Lung (tissue), 12 donors: ENCODE results near the gene TGM1. TPM values are rescaled to one million over a fixed set of nuclear protein-coding genes. Genes with fewer than 3 reads are reported as not detected.
A peak's percentile ranks its signal among the peaks of the same experiment; 100 is the strongest.

Source experiments
- ATAC-seq: fragments of 200-7000 bp; cut with Tn5 transposase; one replicate; pipeline ENCODE4 v1.9.1; 2020; ENCODE audit warnings: moderate number of reproducible peaks; ENCODE audit not compliant: insufficient read depth, low FRiP score
- DNase-seq, 3 donors: peaks; one replicate each; pipeline ENCODE4 v3.0.0-alpha.2; 2013 to 2017
- H3K27ac ChIP-seq, 2 donors: one replicate each; pipeline ENCODE4 v1.5.1; 2013; ENCODE audit warnings: mild to moderate bottlenecking in 2 of 2, moderate library complexity in 2 of 2, control low read depth in 1 of 2, inconsistent platforms in 1 of 2, low read depth in 1 of 2, low read length in 1 of 2
- H3K27me3 ChIP-seq, 3 donors: one replicate each; pipeline ENCODE4 v1.5.1; 2013; ENCODE audit warnings: low read length in 2 of 3; ENCODE audit not compliant: control insufficient read depth in 3 of 3, insufficient read depth in 3 of 3
- H3K36me3 ChIP-seq, 4 donors: one replicate each; pipeline ENCODE4 v1.5.1; 2013; ENCODE audit warnings: low read length in 4 of 4, mild to moderate bottlenecking in 1 of 4, moderate library complexity in 1 of 4; ENCODE audit not compliant: control insufficient read depth in 4 of 4, insufficient read depth in 4 of 4
- H3K4me1 ChIP-seq, 5 donors: one replicate each; pipeline ENCODE4 v1.5.1; 2013; ENCODE audit warnings: low read length in 5 of 5, mild to moderate bottlenecking in 2 of 5, moderate library complexity in 1 of 5; ENCODE audit not compliant: control insufficient read depth in 5 of 5, insufficient read depth in 5 of 5
- H3K4me3 ChIP-seq: one replicate; pipeline ENCODE4 v1.5.1; 2013; ENCODE audit warnings: mild to moderate bottlenecking, control low read depth, moderate library complexity
- H3K9ac ChIP-seq, 2 donors: one replicate each; pipeline ENCODE4 v1.5.1; 2013; ENCODE audit warnings: low read length in 2 of 2, control low read depth in 1 of 2; ENCODE audit not compliant: insufficient read depth in 1 of 2
- H3K9me3 ChIP-seq, 4 donors: one replicate each; pipeline ENCODE4 v1.5.1; 2013; ENCODE audit warnings: low read length in 3 of 4, mild to moderate bottlenecking in 1 of 4, moderate library complexity in 1 of 4; ENCODE audit not compliant: control insufficient read depth in 4 of 4, insufficient read depth in 3 of 4
- WGBS, 2 donors: extraction: QIAGEN DNeasy Blood & Tissue Kit; methylation state at CpG; one replicate each; pipeline ENCODE4 v1.1.7; 2013; 5-methylcytosine and 5-hydroxymethylcytosine counted together
- polyA plus RNA-seq, 2 donors: library from polyadenylated mRNA; stranded (reverse); fragments of 200-250 nt; gene quantifications; one replicate each; pipeline ENCODE4 v1.2.1, GENCODE V29; 2013
- total RNA-seq, 2 donors: library from RNA; depleted of rRNA in 1 of 2; stranded (reverse); fragments of >200 nt in 1 of 2; gene quantifications; one replicate each; pipeline ENCODE4 v1.2.1, GENCODE V29; 2014 to 2021
- TF ChIP-seq, protein P1 (sequence below): IDR thresholded peaks from 2 replicates; pipeline ENCODE4 v1.5.1; 2012; ENCODE audit warnings: mild to moderate bottlenecking; ENCODE audit errors: control extremely low read depth, extremely low read depth
- donor health status: control.
- donor health status: control.
- donor health status: Bipolar disorder and iron deficiency.
- donor health status: healthy.
- donor health status: DM: yes; HTN: yes; CAD: no.

TGM1 gene
- total and polyA plus RNA-seq, 4 donors = 1.9 to 11.3 (median 9.3) TPM

DNA sequence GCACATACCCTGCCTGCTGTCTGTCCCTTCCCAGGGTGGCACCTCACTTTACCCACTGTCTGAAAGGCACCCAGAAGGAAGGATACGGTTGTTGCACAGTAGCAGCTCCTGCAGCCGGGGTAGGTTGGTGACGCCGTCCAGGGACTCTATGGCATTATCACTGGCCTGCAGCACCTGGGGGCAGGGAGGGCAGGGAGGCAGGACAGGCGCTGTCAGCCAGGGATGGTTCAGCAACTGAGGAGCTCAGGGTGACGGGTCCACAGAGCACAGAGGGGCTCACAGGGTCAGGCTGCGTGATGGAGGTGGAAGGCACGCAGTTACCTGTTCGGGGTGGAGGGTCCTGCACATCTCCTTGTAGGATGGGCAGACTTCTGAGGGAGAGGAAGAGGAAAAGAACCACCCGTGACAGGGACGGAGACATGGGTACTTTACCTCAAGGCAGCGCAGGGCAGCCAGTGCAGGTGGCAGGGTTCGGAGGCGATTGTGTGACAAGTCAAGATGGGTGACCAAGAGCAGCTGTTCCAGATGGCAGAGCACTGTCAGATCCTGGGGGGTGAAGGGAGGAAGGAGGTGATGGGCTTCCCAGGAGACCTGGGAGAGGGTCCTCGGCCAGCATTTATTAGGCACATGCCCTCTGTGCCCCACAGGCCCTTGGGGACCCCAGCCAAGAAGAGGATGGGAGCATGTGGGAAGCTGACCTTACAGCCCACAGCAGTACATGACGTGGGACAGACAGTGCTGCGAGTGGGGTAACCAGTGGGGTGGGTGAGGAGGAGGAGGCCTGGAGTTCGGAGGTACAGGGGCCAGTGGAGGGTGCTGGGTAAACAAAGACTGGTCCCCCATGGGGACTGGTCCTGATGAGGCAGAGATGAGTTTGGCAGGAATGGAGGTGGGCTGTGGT is 3.6 kb upstream of the TGM1 start:
- Histone ChIP-seq H3K27ac (no peak overlapping the region), H3K9me3 (no peaks in the 10 kb centered on the region), H3K9ac (no peak overlapping the region), H3K4me3 (no peak overlapping the region), H3K27me3 (no peaks in the 10 kb centered on the region), H3K36me3 (peaks cover 3 to 35% (median 7%) of the 10 kb centered on the region in 4 donors), H3K4me1 (peaks cover 0 to 4% (median 0%) of the 10 kb centered on the region in 5 donors)
- ATAC-seq (no peak), DNase-seq (no peak)
- TF ChIP-seq, protein P1, sequence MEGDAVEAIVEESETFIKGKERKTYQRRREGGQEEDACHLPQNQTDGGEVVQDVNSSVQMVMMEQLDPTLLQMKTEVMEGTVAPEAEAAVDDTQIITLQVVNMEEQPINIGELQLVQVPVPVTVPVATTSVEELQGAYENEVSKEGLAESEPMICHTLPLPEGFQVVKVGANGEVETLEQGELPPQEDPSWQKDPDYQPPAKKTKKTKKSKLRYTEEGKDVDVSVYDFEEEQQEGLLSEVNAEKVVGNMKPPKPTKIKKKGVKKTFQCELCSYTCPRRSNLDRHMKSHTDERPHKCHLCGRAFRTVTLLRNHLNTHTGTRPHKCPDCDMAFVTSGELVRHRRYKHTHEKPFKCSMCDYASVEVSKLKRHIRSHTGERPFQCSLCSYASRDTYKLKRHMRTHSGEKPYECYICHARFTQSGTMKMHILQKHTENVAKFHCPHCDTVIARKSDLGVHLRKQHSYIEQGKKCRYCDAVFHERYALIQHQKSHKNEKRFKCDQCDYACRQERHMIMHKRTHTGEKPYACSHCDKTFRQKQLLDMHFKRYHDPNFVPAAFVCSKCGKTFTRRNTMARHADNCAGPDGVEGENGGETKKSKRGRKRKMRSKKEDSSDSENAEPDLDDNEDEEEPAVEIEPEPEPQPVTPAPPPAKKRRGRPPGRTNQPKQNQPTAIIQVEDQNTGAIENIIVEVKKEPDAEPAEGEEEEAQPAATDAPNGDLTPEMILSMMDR = no peak
- 90 to 93% methylated on average over 18 of the region's 18 CpGs for WGBS, 2 donors

DNA sequence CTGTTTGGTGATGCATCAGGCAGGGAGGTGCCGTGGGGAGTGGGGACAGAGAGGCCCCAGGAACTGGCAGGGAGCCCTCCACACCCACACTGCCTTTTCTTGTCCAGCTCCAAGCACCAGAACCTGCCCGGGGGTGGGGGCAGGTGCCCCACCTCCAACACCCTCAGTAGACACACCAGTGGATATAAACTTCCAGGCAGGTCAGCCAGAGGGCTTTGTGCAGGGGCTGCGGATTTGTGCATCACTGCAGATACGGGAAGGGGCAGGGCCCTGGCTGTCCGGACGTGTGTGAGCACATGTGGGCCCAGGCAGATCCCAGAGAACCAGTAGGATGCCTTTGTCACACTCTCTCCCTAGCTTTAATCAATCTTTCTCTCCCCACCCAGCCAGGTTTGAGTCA is 1.3 kb upstream of the TGM1 start:
- ATAC-seq (peak; percentile 7), DNase-seq (no peak)
- Histone ChIP-seq H3K36me3 (peaks cover 3 to 34% (median 7%) of the 10 kb centered on the region in 4 donors), H3K9me3 (no peaks in the 10 kb centered on the region), H3K27me3 (no peaks in the 10 kb centered on the region), H3K27ac (no peak overlapping the region), H3K9ac (no peak overlapping the region), H3K4me3 (no peak overlapping the region), H3K4me1 (peaks cover 0 to 5% (median 3%) of the 10 kb centered on the region in 5 donors)
- WGBS, 2 donors = 84 to 85% methylated on average over 6 of the region's 6 CpGs
- TF ChIP-seq, protein P1 = no peak

DNA sequence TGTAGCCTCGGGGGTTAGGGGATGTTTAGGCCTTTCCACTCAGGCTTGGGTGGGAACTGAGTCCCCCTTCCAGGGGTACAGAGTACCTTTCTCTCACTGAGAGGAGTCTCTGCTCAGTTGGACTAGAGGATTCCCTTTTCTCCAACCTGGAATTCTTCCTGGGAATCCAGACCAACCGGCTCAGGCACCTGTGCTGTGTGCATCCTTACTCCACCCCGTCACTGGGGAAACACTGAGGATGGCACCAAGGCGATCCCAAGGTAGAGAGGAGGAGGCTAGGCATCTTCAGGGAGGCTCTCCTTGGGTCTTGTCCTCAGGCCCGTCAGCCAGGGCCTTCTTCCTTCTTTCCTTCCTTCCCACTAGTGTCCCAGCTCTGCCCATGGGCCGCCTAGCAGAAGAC is 871 bp upstream of the TGM1 start:
- peaks cover 3 to 30% (median 7%) of the 10 kb centered on the region in 4 donors for H3K36me3 ChIP-seq
- TF ChIP-seq, protein P1 = no peak
- ATAC-seq = no peak
- H3K27ac ChIP-seq = no peak overlapping the region
- no peaks in the 10 kb centered on the region for H3K27me3 ChIP-seq
- WGBS, 2 donors = 75 to 88% methylated on average over 6 of the region's 6 CpGs
- no peak for DNase-seq
- H3K4me1 ChIP-seq = peaks cover 0 to 9% (median 7%) of the 10 kb centered on the region in 5 donors
- H3K4me3 ChIP-seq = no peak overlapping the region
- H3K9ac ChIP-seq = no peak overlapping the region
- no peaks in the 10 kb centered on the region for H3K9me3 ChIP-seq
